Measurements from ENCODE around the gene ADGRG3.
"Not testable (repeated sequence)": the region's sequence is repeated elsewhere in the genome, so short reads cannot be mapped to it uniquely, and the experiment has no call there.

ADGRG3 gene

GRCh38 chr16:57724531-57724930 lies 56.4 kb downstream of the ADGRG3 start:
- no peaks in the 10 kb centered on the region for H3K27me3 ChIP-seq (ENCODE audit: low read depth, low read length)
- no peaks in the 10 kb centered on the region for H3K4me1 ChIP-seq (ENCODE audit: control insufficient read depth in 1 of 2, insufficient read depth in 2 of 2, low read length in 2 of 2)
- no peak overlapping the region for H3K4me3 ChIP-seq (ENCODE audit: low read depth in 1 of 2, low read length in 2 of 2)
- H3K27ac ChIP-seq (ENCODE audit: low read length): no peak overlapping the region
- H3K9me3 ChIP-seq (ENCODE audit: control insufficient read depth in 1 of 2, low read length in 2 of 2): no peaks in the 10 kb centered on the region
- H3K36me3 ChIP-seq (ENCODE audit: control insufficient read depth in 1 of 2, insufficient read depth in 2 of 2, low read length in 2 of 2): no peaks in the 10 kb centered on the region

DNA sequence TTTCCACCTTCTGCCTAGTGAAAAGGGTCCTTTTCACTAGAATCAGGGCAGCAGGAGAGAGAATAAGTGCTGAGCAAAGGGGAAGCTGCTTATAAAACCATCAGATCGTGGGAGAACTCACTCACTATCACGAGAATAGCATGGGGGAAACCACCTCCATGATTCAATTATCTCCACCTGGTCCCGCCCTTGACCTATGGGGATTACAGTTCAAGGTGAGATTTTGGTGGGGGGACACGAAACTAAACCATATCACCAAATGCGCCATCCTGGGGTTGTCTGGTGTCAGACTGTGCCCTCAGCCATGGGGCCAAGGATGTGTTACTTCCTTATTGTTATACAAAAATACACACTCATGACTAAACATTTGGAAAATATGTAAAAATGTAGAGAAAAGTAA lies 57.0 kb downstream of the ADGRG3 start:
- no peaks in the 10 kb centered on the region for H3K27me3 ChIP-seq (ENCODE audit: low read depth, low read length)
- H3K4me1 ChIP-seq (ENCODE audit: control insufficient read depth in 1 of 2, insufficient read depth in 2 of 2, low read length in 2 of 2): no peaks in the 10 kb centered on the region
- no peaks in the 10 kb centered on the region for H3K36me3 ChIP-seq (ENCODE audit: control insufficient read depth in 1 of 2, insufficient read depth in 2 of 2, low read length in 2 of 2)
- no peaks in the 10 kb centered on the region for H3K9me3 ChIP-seq (ENCODE audit: control insufficient read depth in 1 of 2, low read length in 2 of 2)
- H3K27ac ChIP-seq (ENCODE audit: low read length): no peak overlapping the region
- H3K4me3 ChIP-seq (ENCODE audit: low read depth in 1 of 2, low read length in 2 of 2): no peak overlapping the region

DNA sequence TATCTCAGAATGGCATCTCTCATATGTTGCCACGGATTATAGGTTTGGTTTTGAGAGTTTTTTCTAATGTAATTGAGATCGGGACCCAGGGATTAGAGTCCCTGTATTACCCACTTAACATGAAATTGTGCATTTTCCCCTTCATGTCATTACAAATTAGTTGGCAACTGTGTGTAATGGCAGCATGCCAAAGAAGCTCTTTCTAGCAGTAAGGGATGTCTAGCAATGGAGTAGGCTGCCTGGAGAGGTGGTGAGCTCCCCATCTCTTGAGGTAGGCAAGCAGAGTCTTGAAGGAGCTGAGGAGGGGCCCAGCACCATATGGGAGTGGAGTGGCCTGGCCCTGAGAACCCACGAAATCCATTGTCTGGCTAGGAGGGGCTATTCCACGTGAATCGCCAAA lies 57.4 kb downstream of the ADGRG3 start:
- Histone ChIP-seq H3K4me3 (ENCODE audit: low read depth in 1 of 2, low read length in 2 of 2) (no peak overlapping the region), H3K27ac (ENCODE audit: low read length) (no peak overlapping the region), H3K9me3 (ENCODE audit: control insufficient read depth in 1 of 2, low read length in 2 of 2) (no peaks in the 10 kb centered on the region), H3K27me3 (ENCODE audit: low read depth, low read length) (no peaks in the 10 kb centered on the region), H3K4me1 (ENCODE audit: control insufficient read depth in 1 of 2, insufficient read depth in 2 of 2, low read length in 2 of 2) (no peaks in the 10 kb centered on the region), H3K36me3 (ENCODE audit: control insufficient read depth in 1 of 2, insufficient read depth in 2 of 2, low read length in 2 of 2) (no peaks in the 10 kb centered on the region)

DNA sequence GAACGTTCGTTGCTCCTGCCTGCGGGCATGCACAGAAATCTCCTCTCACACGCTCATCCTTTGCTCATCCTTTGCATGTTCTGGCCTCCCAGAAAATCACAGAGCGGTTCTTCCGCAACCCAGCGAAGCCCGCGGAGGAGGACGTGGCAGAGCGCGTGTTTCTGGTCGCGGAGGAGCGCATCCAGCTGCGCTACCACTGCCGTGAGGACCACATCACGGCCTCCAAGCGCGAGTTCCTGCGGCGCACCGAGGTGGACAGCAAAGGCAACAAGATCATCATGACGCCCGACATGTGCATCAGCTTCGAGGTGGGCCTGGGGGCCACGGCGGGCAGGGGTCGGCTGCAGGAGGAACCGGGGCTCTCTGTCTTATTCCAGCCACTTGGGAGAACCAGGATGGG lies 57.9 kb downstream of the ADGRG3 start:
- Histone ChIP-seq H3K4me3 (ENCODE audit: low read depth in 1 of 2, low read length in 2 of 2) (no peak overlapping the region), H3K4me1 (ENCODE audit: control insufficient read depth in 1 of 2, insufficient read depth in 2 of 2, low read length in 2 of 2) (no peaks in the 10 kb centered on the region), H3K36me3 (ENCODE audit: control insufficient read depth in 1 of 2, insufficient read depth in 2 of 2, low read length in 2 of 2) (no peaks in the 10 kb centered on the region), H3K27me3 (ENCODE audit: low read depth, low read length) (no peaks in the 10 kb centered on the region), H3K9me3 (ENCODE audit: control insufficient read depth in 1 of 2, low read length in 2 of 2) (no peaks in the 10 kb centered on the region), H3K27ac (ENCODE audit: low read length) (no peak overlapping the region)

DNA sequence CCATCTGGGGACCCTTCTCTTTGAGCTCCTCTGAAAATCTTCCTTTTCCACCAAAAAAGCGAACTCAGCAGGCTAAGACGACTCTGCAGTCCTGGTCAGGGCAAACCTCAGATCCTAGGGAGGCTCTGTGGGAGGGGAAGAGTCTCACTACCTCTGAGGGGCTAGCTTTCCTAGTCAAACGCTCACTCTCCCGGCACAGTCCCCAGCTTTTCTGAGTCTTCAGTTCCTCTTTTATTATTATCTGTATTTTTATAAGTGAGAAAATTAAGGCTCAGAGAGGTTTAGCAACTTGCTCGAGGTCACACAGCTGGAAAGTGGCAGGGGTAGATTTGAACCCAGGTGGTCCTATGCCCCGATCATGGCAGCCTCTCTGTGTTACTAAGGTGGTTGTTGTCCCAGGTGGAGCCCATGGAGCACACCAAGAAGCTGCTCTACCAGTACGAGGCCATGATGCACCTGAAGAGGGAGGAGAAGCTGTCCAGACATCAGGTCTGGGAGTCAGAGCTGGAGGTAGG lies 58.4 kb downstream of the ADGRG3 start:
- Histone ChIP-seq H3K36me3 (ENCODE audit: control insufficient read depth in 1 of 2, insufficient read depth in 2 of 2, low read length in 2 of 2) (no peaks in the 10 kb centered on the region), H3K27me3 (ENCODE audit: low read depth, low read length) (no peaks in the 10 kb centered on the region), H3K4me3 (ENCODE audit: low read depth in 1 of 2, low read length in 2 of 2) (no peak overlapping the region), H3K27ac (ENCODE audit: low read length) (no peak overlapping the region), H3K9me3 (ENCODE audit: control insufficient read depth in 1 of 2, low read length in 2 of 2) (no peaks in the 10 kb centered on the region), H3K4me1 (ENCODE audit: control insufficient read depth in 1 of 2, insufficient read depth in 2 of 2, low read length in 2 of 2) (no peaks in the 10 kb centered on the region)

DNA sequence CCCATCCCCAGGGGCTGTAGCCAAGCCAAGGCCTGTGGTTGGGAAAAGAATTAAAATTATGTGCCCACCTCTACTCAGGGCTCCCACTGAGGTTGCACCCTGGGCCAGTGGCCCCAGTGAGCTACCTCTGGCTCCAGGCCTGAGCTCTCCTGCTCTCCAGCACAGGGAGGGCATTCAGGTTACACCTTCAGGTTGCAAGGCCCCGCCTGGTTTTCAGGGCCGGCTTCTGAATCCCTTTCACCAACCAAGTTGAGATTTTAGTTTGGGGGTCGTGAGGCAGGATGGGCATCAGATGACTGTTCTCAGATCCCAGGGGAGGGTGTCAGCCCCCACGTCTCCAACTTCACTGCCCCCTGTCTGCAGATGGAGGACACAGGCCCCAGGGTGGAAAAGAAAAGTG lies 59.5 kb downstream of the ADGRG3 start:
- Histone ChIP-seq H3K27me3 (ENCODE audit: low read depth, low read length) (no peaks in the 10 kb centered on the region), H3K27ac (ENCODE audit: low read length) (no peak overlapping the region), H3K36me3 (ENCODE audit: control insufficient read depth in 1 of 2, insufficient read depth in 2 of 2, low read length in 2 of 2) (no peaks in the 10 kb centered on the region), H3K9me3 (ENCODE audit: control insufficient read depth in 1 of 2, low read length in 2 of 2) (no peaks in the 10 kb centered on the region), H3K4me1 (ENCODE audit: control insufficient read depth in 1 of 2, insufficient read depth in 2 of 2, low read length in 2 of 2) (no peaks in the 10 kb centered on the region), H3K4me3 (ENCODE audit: low read depth in 1 of 2, low read length in 2 of 2) (no peak overlapping the region)

DNA sequence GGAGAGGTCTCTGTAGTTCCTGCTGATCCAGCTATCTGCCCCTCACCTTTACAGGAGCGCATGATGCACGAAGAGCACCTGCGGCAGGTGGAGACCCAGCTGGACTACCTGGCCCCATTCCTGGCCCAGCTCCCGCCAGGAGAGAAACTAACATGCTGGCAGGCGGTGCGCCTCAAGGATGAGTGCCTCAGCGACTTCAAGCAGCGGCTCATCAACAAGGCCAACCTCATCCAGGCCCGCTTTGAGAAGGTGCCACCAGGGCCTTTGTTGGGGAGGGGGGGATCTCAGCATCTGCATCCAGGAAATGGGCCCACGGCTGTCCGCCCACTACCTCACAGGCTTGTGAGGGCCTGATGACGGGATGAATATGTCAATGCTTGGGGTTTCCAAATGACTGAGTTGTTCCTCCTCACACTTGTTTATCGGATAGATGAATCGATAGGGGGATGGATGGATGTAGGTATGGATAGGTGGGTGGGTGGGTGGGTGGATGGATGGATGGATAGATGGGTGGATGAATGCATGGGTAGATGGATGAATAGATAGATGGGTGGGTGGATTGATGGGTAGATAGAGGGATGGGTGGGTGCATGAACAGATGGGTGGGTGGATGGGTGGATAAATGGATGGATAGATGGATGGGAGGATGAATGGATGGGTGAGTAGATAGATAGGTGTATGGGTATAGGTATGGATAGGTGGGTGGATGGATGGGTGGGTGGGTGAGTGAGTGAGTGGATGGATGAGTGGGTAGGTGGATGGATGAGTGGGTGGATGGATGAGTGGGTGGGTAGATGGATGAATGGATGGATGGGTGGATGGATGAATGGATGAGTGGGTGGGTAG lies 60.5 kb downstream of the ADGRG3 start:
- H3K9me3 ChIP-seq (ENCODE audit: control insufficient read depth in 1 of 2, low read length in 2 of 2): no peaks in the 10 kb centered on the region

DNA sequence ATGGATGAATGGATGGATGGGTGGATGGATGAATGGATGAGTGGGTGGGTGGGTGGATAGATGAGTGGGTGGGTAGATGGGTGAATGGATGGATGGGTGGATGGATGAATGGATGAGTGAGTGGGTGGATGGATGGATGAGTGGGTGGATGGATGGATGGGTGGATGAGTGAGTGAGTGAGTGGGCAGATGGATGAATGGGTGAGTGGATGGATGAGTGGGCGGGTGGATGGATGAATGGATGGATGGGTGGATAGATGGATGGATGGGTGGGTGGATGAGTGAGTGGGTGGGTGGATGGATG lies 61.0 kb downstream of the ADGRG3 start:
- Histone ChIP-seq H3K27ac (ENCODE audit: low read length) (no peak overlapping the region), H3K36me3 (ENCODE audit: control insufficient read depth in 1 of 2, insufficient read depth in 2 of 2, low read length in 2 of 2) (no peaks in the 10 kb centered on the region), H3K4me1 (ENCODE audit: control insufficient read depth in 1 of 2, insufficient read depth in 2 of 2, low read length in 2 of 2) (no peaks in the 10 kb centered on the region), H3K27me3 (ENCODE audit: low read depth, low read length) (no peaks in the 10 kb centered on the region), H3K9me3 (ENCODE audit: control insufficient read depth in 1 of 2, low read length in 2 of 2) (no peaks in the 10 kb centered on the region), H3K4me3 (ENCODE audit: low read depth in 1 of 2, low read length in 2 of 2) (no peak overlapping the region)

More for the DNA sequence above, 60.5 kb downstream of the ADGRG3 start:
- H3K27me3 ChIP-seq (ENCODE audit: low read depth, low read length): no peaks in the 10 kb centered on the region
- H3K36me3 ChIP-seq (ENCODE audit: control insufficient read depth in 1 of 2, insufficient read depth in 2 of 2, low read length in 2 of 2): no peaks in the 10 kb centered on the region
- no peak overlapping the region for H3K4me3 ChIP-seq (ENCODE audit: low read depth in 1 of 2, low read length in 2 of 2)
- H3K4me1 ChIP-seq (ENCODE audit: control insufficient read depth in 1 of 2, insufficient read depth in 2 of 2, low read length in 2 of 2): no peaks in the 10 kb centered on the region
- H3K27ac ChIP-seq (ENCODE audit: low read length): no peak overlapping the region

DNA sequence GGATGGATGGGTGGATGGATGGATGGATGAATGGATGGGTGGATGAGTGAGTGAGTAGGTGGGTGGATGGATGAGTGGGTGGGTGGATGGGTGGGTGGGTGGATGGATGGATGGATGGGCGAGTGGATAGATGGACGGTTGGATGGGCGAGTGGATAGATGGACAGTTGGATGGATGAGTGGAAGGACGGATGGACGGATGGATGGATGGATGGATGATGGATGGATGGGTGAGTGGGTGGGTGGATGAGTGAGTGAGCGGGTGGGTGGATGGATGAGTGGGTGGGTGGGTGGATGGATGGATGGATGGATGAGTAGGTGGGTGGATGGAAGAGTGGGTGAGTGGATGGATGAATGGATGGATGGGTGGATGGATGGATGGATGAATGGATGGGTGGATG lies 61.7 kb downstream of the ADGRG3 start:
- not testable (repeated sequence) for H3K36me3 ChIP-seq (ENCODE audit: control insufficient read depth in 1 of 2, insufficient read depth in 2 of 2, low read length in 2 of 2); H3K27ac ChIP-seq (ENCODE audit: low read length); H3K27me3 ChIP-seq (ENCODE audit: low read depth, low read length); H3K9me3 ChIP-seq (ENCODE audit: control insufficient read depth in 1 of 2, low read length in 2 of 2); H3K4me1 ChIP-seq (ENCODE audit: control insufficient read depth in 1 of 2, insufficient read depth in 2 of 2, low read length in 2 of 2); H3K4me3 ChIP-seq (ENCODE audit: low read depth in 1 of 2, low read length in 2 of 2)

GRCh38 chr16:57730771-57731730 lies 62.9 kb downstream of the ADGRG3 start:
- no peaks in the 10 kb centered on the region for H3K9me3 ChIP-seq (ENCODE audit: control insufficient read depth in 1 of 2, low read length in 2 of 2)
- peaks cover 0 to 8% of the 10 kb centered on the region in 2 donors for H3K4me1 ChIP-seq (ENCODE audit: control insufficient read depth in 1 of 2, insufficient read depth in 2 of 2, low read length in 2 of 2)
- H3K4me3 ChIP-seq (ENCODE audit: low read depth in 1 of 2, low read length in 2 of 2): no peak overlapping the region
- no peaks in the 10 kb centered on the region for H3K36me3 ChIP-seq (ENCODE audit: control insufficient read depth in 1 of 2, insufficient read depth in 2 of 2, low read length in 2 of 2)
- H3K27ac ChIP-seq (ENCODE audit: low read length): no peak overlapping the region
- H3K27me3 ChIP-seq (ENCODE audit: low read depth, low read length): no peaks in the 10 kb centered on the region

- Histone ChIP-seq H3K27me3 (ENCODE audit: low read depth, low read length) (no peaks in the 10 kb centered on the region), H3K36me3 (ENCODE audit: control insufficient read depth in 1 of 2, insufficient read depth in 2 of 2, low read length in 2 of 2) (no peaks in the 10 kb centered on the region), H3K4me3 (ENCODE audit: low read depth in 1 of 2, low read length in 2 of 2) (no peak overlapping the region), H3K9me3 (ENCODE audit: control insufficient read depth in 1 of 2, low read length in 2 of 2) (no peaks in the 10 kb centered on the region), H3K27ac (ENCODE audit: low read length) (no peak overlapping the region), H3K4me1 (ENCODE audit: control insufficient read depth in 1 of 2, insufficient read depth in 2 of 2, low read length in 2 of 2) (peaks cover 0 to 17% of the 10 kb centered on the region in 2 donors)
Observed at GRCh38 chr16:57732037-57732436, 63.9 kb downstream of the ADGRG3 start.
